ENCODE results near the gene PGAP3.

GRCh38 chr17:39650121-39650579 lies 37.7 kb downstream of the PGAP3 start:
- no peak for TF ChIP-seq CTCF (IDR thresholded peaks at IDR 0.05)
- TF ChIP-seq ZFX (IDR thresholded peaks at IDR 0.05; ENCODE audit: borderline replicate concordance) = no peak

Measured in 22Rv1 (cell line).